Epithelial cell of proximal tubule (primary cell): ENCODE measurements around the gene WRAP73. TPM values are rescaled to one million over a fixed set of nuclear protein-coding genes. Genes with fewer than 3 reads are reported as not detected.

ENCODE experiments used
- DNase-seq: peaks from one replicate; pipeline ENCODE4 v3.0.0-alpha.2; 2011; ENCODE audit warnings: low read depth
- H3K4me3 ChIP-seq: 2 replicates; pipeline ENCODE4 v1.5.1; 2011; ENCODE audit warnings: low read depth, mild to moderate bottlenecking, low read length
- total RNA-seq: library from RNA; depleted of rRNA; stranded (reverse); fragments of >200 nt; gene quantifications from 2 replicates; pipeline ENCODE4 v1.2.3, GENCODE V29; 2015
- TF ChIP-seq, protein P1 (sequence below): conservative IDR thresholded peaks from 2 replicates; pipeline ENCODE4 v1.5.1; 2012; ENCODE audit warnings: low read depth, mild to moderate bottlenecking, low read length

The WRAP73 gene
- total RNA-seq, 1 donor from 2014 or later, result 17.0 TPM

DNA sequence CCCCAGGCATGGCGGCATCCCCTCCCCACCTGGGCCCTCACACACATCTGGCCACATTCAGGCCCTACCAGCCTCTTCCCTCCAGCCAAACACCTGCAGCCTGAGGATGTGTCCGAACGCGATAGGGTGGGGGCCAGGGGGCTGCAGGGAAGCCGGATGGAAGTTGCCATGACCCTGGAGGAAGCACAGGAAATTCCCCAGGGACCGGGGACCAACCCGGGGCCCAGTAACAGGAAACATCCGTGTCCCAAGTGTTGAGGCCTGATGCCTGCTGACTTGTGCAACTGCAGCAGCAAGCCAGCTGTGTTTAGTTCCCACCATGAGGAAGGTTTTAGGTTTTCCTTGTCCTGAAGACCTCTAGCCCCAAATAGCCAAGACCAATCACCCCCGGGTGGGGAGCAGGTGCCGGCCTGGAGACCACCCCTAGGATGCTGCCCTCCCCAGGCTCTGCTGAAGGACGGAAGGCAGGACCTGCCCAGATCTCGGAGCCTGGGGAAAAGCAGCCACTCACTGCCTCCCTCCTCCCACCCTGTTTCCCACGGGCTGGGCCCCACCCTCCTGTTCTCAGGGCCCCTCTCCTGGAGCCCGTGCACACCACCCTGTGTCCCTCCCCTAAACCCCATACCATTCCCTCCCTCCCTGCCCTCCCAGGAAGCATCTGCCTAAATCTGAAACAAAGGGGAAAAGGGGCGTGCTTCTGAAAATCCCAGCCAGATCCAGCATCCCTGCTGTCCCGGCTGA is 68.4 kb downstream of the WRAP73 start:
- H3K4me3 ChIP-seq, result no peak overlapping the region
- DNase-seq, result no peak
- TF ChIP-seq, protein P1, sequence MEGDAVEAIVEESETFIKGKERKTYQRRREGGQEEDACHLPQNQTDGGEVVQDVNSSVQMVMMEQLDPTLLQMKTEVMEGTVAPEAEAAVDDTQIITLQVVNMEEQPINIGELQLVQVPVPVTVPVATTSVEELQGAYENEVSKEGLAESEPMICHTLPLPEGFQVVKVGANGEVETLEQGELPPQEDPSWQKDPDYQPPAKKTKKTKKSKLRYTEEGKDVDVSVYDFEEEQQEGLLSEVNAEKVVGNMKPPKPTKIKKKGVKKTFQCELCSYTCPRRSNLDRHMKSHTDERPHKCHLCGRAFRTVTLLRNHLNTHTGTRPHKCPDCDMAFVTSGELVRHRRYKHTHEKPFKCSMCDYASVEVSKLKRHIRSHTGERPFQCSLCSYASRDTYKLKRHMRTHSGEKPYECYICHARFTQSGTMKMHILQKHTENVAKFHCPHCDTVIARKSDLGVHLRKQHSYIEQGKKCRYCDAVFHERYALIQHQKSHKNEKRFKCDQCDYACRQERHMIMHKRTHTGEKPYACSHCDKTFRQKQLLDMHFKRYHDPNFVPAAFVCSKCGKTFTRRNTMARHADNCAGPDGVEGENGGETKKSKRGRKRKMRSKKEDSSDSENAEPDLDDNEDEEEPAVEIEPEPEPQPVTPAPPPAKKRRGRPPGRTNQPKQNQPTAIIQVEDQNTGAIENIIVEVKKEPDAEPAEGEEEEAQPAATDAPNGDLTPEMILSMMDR, result no peak

Other genes starting within 250 kb of the WRAP73 start
- 27.1 and 36.6 TPM in 2 replicates for gene ARHGEF16, start 195.4 kb downstream of the WRAP73 start, total RNA-seq
- 5.1 and 33.3 TPM in 2 replicates for gene MEGF6, start 38.6 kb downstream of the WRAP73 start, total RNA-seq
- 8.1 and 12.4 TPM in 2 replicates for gene TPRG1L, start 25.1 kb downstream of the WRAP73 start, total RNA-seq
- gene TP73, start 2.4 kb upstream of the WRAP73 start, total RNA-seq, result not detected in 2 replicates
- gene CCDC27, start 102.3 kb upstream of the WRAP73 start, total RNA-seq, result not detected in 2 replicates
- 3.6 TPM in 1 of 2 replicates, not detected in the other for gene SMIM1, start 122.6 kb upstream of the WRAP73 start, total RNA-seq
- 36.4 and 38.9 TPM in 2 replicates for gene LRRC47, start 146.4 kb upstream of the WRAP73 start, total RNA-seq
- gene CEP104, start 207.1 kb upstream of the WRAP73 start, total RNA-seq, result 18.3 and 18.4 TPM in 2 replicates
- gene DFFB, start 207.4 kb upstream of the WRAP73 start, total RNA-seq, result 6.1 and 6.2 TPM in 2 replicates